Lower leg skin (tissue), 3 donors: ENCODE data around the gene EYS.

Source experiments
- POLR2A ChIP-seq, 2 donors: fragments of 450-650 bp; IDR thresholded peaks; one replicate each; pipeline ENCODE4 v1.6.1; 2016 to 2017; ENCODE audit warnings: antibody characterized with exemption in 2 of 2, mild to moderate bottlenecking in 1 of 2, moderate library complexity in 1 of 2
- TF ChIP-seq, protein P1 (sequence below), 3 donors: fragments of 450-650 bp; IDR thresholded peaks; one replicate each; pipeline ENCODE4 v1.5.1; 2016; ENCODE audit warnings: antibody characterized with exemption in 3 of 3, mild to moderate bottlenecking in 3 of 3, moderate library complexity in 2 of 3

DNA sequence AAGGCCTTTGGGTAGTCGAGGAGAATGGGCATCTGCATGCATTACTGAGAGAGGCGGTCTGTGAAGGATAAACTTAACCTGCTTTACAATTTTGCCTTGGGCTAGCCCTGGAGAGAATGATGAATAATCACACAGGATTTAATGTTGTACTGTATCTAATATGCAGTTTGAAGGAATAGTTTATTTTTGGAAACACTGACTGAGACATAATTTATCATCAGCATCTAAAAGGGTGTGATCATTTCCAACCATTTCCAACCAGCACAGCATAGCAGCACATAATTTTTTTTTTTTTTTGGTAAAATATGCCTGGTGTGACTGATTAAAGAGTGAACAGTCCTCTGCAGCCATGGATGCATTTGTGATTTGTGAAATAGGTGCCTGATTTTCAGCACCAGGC lies 1552.0 kb downstream of the EYS start:
- TF ChIP-seq, protein P1, sequence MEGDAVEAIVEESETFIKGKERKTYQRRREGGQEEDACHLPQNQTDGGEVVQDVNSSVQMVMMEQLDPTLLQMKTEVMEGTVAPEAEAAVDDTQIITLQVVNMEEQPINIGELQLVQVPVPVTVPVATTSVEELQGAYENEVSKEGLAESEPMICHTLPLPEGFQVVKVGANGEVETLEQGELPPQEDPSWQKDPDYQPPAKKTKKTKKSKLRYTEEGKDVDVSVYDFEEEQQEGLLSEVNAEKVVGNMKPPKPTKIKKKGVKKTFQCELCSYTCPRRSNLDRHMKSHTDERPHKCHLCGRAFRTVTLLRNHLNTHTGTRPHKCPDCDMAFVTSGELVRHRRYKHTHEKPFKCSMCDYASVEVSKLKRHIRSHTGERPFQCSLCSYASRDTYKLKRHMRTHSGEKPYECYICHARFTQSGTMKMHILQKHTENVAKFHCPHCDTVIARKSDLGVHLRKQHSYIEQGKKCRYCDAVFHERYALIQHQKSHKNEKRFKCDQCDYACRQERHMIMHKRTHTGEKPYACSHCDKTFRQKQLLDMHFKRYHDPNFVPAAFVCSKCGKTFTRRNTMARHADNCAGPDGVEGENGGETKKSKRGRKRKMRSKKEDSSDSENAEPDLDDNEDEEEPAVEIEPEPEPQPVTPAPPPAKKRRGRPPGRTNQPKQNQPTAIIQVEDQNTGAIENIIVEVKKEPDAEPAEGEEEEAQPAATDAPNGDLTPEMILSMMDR (IDR thresholded peaks at IDR 0.05): no peak
- no peak for TF ChIP-seq POLR2A (IDR thresholded peaks at IDR 0.05)
